H1 (cell line): ENCODE data around the gene CMIP.

ENCODE experiments used
- BCL11A ChIP-seq, 2 experiments: IDR thresholded peaks; one replicate each; pipeline ENCODE4 v1.6.1; 2011; ENCODE audit warnings: low read depth in 2 of 2, low read length in 2 of 2, mild to moderate bottlenecking in 2 of 2
- CHD2 ChIP-seq: IDR thresholded peaks from 2 replicates; pipeline ENCODE4 v1.6.1; 2012; ENCODE audit warnings: low read length, improper control_type of control experiment
- CTCF ChIP-seq, 3 experiments: IDR thresholded peaks; 1 replicate in 2 of 3; 2 replicates in 1 of 3; pipeline versions ENCODE4 v1.5.1 to v1.6.1; 2011; ENCODE audit warnings: low read length in 3 of 3, mild to moderate bottlenecking in 3 of 3, inconsistent platforms in 2 of 3, low read depth in 1 of 3, moderate library complexity in 1 of 3; ENCODE audit not compliant: insufficient read depth in 1 of 3; ENCODE audit errors: control extremely low read depth in 1 of 3
- EP300 ChIP-seq, 2 experiments: IDR thresholded peaks; 1 replicate in 1 of 2; 2 replicates in 1 of 2; pipeline ENCODE4 v1.6.1; 2011 to 2012; ENCODE audit warnings: low read depth in 2 of 2, low read length in 2 of 2, mild to moderate bottlenecking in 2 of 2, borderline replicate concordance in 1 of 2, inconsistent platforms in 1 of 2, moderate library complexity in 1 of 2
- EZH2 ChIP-seq: fragments of 200-600 bp; sonication (generic); IDR thresholded peaks from 2 replicates; pipeline ENCODE4 v1.7.1; 2012; ENCODE audit warnings: low read depth, mild to moderate bottlenecking, moderate library complexity, low read length, inconsistent platforms; ENCODE audit not compliant: severe bottlenecking
- HDAC6 ChIP-seq: IDR thresholded peaks from one replicate; pipeline ENCODE4 v1.7.1; 2012; ENCODE audit warnings: low read depth, mild to moderate bottlenecking, inconsistent platforms, low read length, moderate library complexity
- POLR2AphosphoS5 ChIP-seq: IDR thresholded peaks from 2 replicates; pipeline ENCODE4 v1.6.1; 2011; ENCODE audit warnings: low read depth, low read length
- SUZ12 ChIP-seq: fragments of 200-600 bp; sonication (generic); IDR thresholded peaks from 2 replicates; pipeline ENCODE4 v1.6.1; 2012; ENCODE audit warnings: mild to moderate bottlenecking, inconsistent platforms, low read length, moderate library complexity, mixed read lengths

GRCh38 chr16:81598083-81598482 lies 153.5 kb downstream of the CMIP start:
- no peak for TF ChIP-seq EZH2
- no peak for TF ChIP-seq POLR2AphosphoS5
- peak; percentile 36 to 59 (median 49) for TF ChIP-seq CTCF (IDR thresholded peaks at IDR 0.05; ENCODE audit: control extremely low read depth in 1 of 3, insufficient read depth in 1 of 3, low read depth in 1 of 3, low read length in 3 of 3)
- no peak for TF ChIP-seq SUZ12
- no peak for TF ChIP-seq BCL11A (IDR thresholded peaks at IDR 0.05; ENCODE audit: low read depth in 2 of 2, low read length in 2 of 2)
- TF ChIP-seq EP300 (IDR thresholded peaks at IDR 0.05; ENCODE audit: borderline replicate concordance in 1 of 2, low read depth in 2 of 2, low read length in 2 of 2), result no peak
- TF ChIP-seq HDAC6, result no peak
- TF ChIP-seq CHD2, result no peak
